Caco-2 (cell line): ENCODE data around the gene MUC2. TPM values are rescaled to one million over a fixed set of nuclear protein-coding genes. Genes with fewer than 3 reads are reported as not detected.

ENCODE experiments used
- BruUV-seq: library from RNA; stranded (reverse); fragments of 400-500 nt; replicated peaks from 2 replicates; lab custom pipeline; 2021; lab: Mats Ljungman, UMichigan
- CTCF ChIA-PET: fragments of 300-600 bp; sonication (Branson Sonifier 250); formaldehyde crosslinking; loops from one replicate; lab custom pipeline; 2022; ENCODE audit warnings: antibody characterized with exemption; lab: Charles Lee
- POLR2A ChIA-PET: fragments of 300-600 bp; sonication (Branson Sonifier 250); formaldehyde crosslinking; loops from one replicate; lab custom pipeline; 2022; ENCODE audit warnings: antibody characterized with exemption; lab: Charles Lee
- DNase-seq, 2 experiments: peaks; one replicate each; pipeline versions ENCODE4 v3.0.0 to v3.0.0-alpha.2; 2020 to 2022
- H3K27me3 ChIP-seq: replicated peaks from 2 replicates; pipeline ENCODE4 v1.6.0; 2011; ENCODE audit warnings: low read length; ENCODE audit not compliant: control insufficient read depth, insufficient read depth
- H3K36me3 ChIP-seq: 2 replicates; pipeline ENCODE4 v1.5.1; 2011; ENCODE audit warnings: low read length; ENCODE audit not compliant: control insufficient read depth, insufficient read depth
- H3K4me1 ChIP-seq: fragments of 250-450 bp; sonication (Bioruptor Pico); 2 replicates; pipeline ENCODE4 v1.5.1; 2020; ENCODE audit warnings: mild to moderate bottlenecking
- H3K4me3 ChIP-seq: 2 replicates; pipeline ENCODE4 v1.5.1; 2011; ENCODE audit warnings: low read depth, mild to moderate bottlenecking, control low read depth, low read length
- H3K9me3 ChIP-seq: fragments of 250-450 bp; sonication (Bioruptor Pico); 2 replicates; pipeline ENCODE4 v1.5.1; 2020; ENCODE audit warnings: mild to moderate bottlenecking, moderate library complexity
- H3K27ac Mint-ChIP-seq: one replicate; pipeline ENCODE4 v1.8.0; 2022; ENCODE audit warnings: mixed read lengths; ENCODE audit not compliant: unreplicated experiment
- H3K27me3 Mint-ChIP-seq: one replicate; pipeline ENCODE4 v1.8.0; 2022; ENCODE audit warnings: mixed read lengths; ENCODE audit not compliant: insufficient read depth, unreplicated experiment
- H3K36me3 Mint-ChIP-seq: one replicate; pipeline ENCODE4 v1.8.0; 2022; ENCODE audit warnings: mild to moderate bottlenecking, mixed read lengths; ENCODE audit not compliant: insufficient read depth, unreplicated experiment
- H3K4me1 Mint-ChIP-seq: one replicate; pipeline ENCODE4 v1.8.0; 2022; ENCODE audit warnings: low read depth, mixed read lengths; ENCODE audit not compliant: unreplicated experiment
- H3K4me3 Mint-ChIP-seq: one replicate; pipeline ENCODE4 v1.8.0; 2022; ENCODE audit warnings: mild to moderate bottlenecking, moderate library complexity, mixed read lengths; ENCODE audit not compliant: unreplicated experiment
- H3K9me3 Mint-ChIP-seq: one replicate; pipeline ENCODE4 v1.8.0; 2022; ENCODE audit warnings: mixed read lengths; ENCODE audit not compliant: unreplicated experiment
- CTCF ChIP-seq, 2 experiments: fragments of 200-600 bp in 1 of 2; IDR thresholded peaks; 1 replicate in 1 of 2; 2 replicates in 1 of 2; pipeline versions ENCODE4 v1.5.1 to v1.8.0; 2011 to 2022; ENCODE audit warnings: antibody characterized with exemption in 1 of 2, control low read depth in 1 of 2, inconsistent platforms in 1 of 2, low read depth in 1 of 2, low read length in 1 of 2, mild to moderate bottlenecking in 1 of 2, moderate library complexity in 1 of 2; ENCODE audit not compliant: insufficient read depth in 1 of 2, severe bottlenecking in 1 of 2, unreplicated experiment in 1 of 2
- intact Hi-C: fragments of 100-400 bp; cut with micrococcal nuclease; formaldehyde crosslinking; loops from one replicate; pipeline ENCODE4 v1.10.0; 2022; ENCODE audit not compliant: unreplicated experiment
- total RNA-seq: library from RNA; stranded (reverse); gene quantifications from 2 replicates; pipeline ENCODE4 v1.2.3, GENCODE V29; 2022

The MUC2 gene
- total RNA-seq, 1 experiment from 2014 or later: 0.05 TPM

GRCh38 chr11:1051356-1052132, 23.1 kb upstream of the MUC2 start:
- no peak for TF ChIP-seq CTCF (IDR thresholded peaks at IDR 0.05; ENCODE audit: insufficient read depth in 1 of 2, low read depth in 1 of 2, low read length in 1 of 2, severe bottlenecking in 1 of 2, unreplicated experiment in 1 of 2)
- no TSS peak for BruUV-seq
- CTCF ChIA-PET: interaction anchor here (0.7 to 1.6 kb wide), 6 partner anchors 9 to 204 kb away, joined by 3 to 13 read pairs (median 6); no protein-coding TSS in a partner anchor
- Mint-ChIP-seq H3K27ac (no peak overlapping the region), H3K9me3 (no peaks in the 10 kb centered on the region), H3K4me1 (no peaks in the 10 kb centered on the region), H3K36me3 (no peaks in the 10 kb centered on the region), H3K27me3 (peaks cover 7% of the 10 kb centered on the region), H3K4me3 (no peak overlapping the region)
- Histone ChIP-seq H3K36me3 (no peaks in the 10 kb centered on the region), H3K27me3 (no peaks in the 10 kb centered on the region), H3K4me1 (no peaks in the 10 kb centered on the region; the same call in 1 of the 2 replicates), H3K4me3 (no peak overlapping the region), H3K9me3 (no peaks in the 10 kb centered on the region)
- POLR2A ChIA-PET: no interaction called here
- intact Hi-C loops: loop anchor here (1.0 kb wide), 1 partner anchor 203 kb away; no protein-coding TSS in a partner anchor
- DNase-seq: no peak

- POLR2A ChIA-PET: no interaction called here
- H3K27me3 ChIP-seq: no peaks in the 10 kb centered on the region
- no peaks in the 10 kb centered on the region for H3K36me3 Mint-ChIP-seq
Observed at GRCh38 chr11:1052133-1053011, 22.3 kb upstream of the MUC2 start.

More at GRCh38 chr11:1052133-1053011, 22.3 kb upstream of the MUC2 start:
- intact Hi-C loops: no loop called here
- no peaks in the 10 kb centered on the region for H3K9me3 Mint-ChIP-seq
- no peaks in the 10 kb centered on the region for H3K36me3 ChIP-seq
- CTCF ChIA-PET: interaction anchor here (0.7 to 1.4 kb wide), 3 partner anchors 157 to 205 kb away, joined by 3 to 8 read pairs (median 3); no protein-coding TSS in a partner anchor
- H3K4me3 Mint-ChIP-seq: no peak overlapping the region
- H3K4me1 ChIP-seq: no peaks in the 10 kb centered on the region; the same call in 1 of the 2 replicates
- no TSS peak for BruUV-seq
- no peak overlapping the region for H3K27ac Mint-ChIP-seq
- H3K27me3 Mint-ChIP-seq: peaks cover 3% of the 10 kb centered on the region
- H3K4me1 Mint-ChIP-seq: no peaks in the 10 kb centered on the region
- DNase-seq: no peak
- TF ChIP-seq CTCF (IDR thresholded peaks at IDR 0.05; ENCODE audit: insufficient read depth in 1 of 2, low read depth in 1 of 2, low read length in 1 of 2, severe bottlenecking in 1 of 2, unreplicated experiment in 1 of 2): no peak
- no peaks in the 10 kb centered on the region for H3K9me3 ChIP-seq
- no peak overlapping the region for H3K4me3 ChIP-seq
